HEK293T (cell line): ENCODE data around the gene SCARB1.

ENCODE experiments used
- ARNT ChIP-seq: fragments of 450-650 bp; IDR thresholded peaks from 2 replicates; pipeline ENCODE4 v1.6.1; 2017; ENCODE audit warnings: mild to moderate bottlenecking
- LEF1 ChIP-seq: fragments of 450-650 bp; IDR thresholded peaks from 2 replicates; pipeline ENCODE4 v1.6.1; 2017; ENCODE audit warnings: mild to moderate bottlenecking, borderline replicate concordance

DNA sequence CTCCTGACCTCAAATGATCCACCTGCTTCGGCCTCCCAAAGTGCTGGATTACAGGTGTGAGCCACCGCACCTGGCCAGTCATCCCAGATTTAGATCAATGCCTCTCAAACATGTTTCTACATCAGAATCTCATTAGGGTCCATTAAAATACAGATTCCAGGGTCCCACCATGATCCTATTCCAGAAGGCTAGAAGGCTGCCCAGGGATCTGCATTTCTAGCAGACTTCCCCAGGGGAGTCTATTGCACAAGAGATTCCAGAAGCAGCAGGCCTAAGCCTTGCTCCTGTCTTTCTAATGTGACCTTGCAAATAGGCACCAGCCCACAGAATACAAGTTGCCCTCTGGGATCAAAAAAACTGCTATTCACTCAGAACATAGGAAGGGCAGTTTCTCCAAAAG lies 81.5 kb downstream of the SCARB1 start:
- TF ChIP-seq ARNT (no peak), LEF1 (no peak)
